Measurements from ENCODE around the gene SSBP3. TPM values are rescaled to one million over a fixed set of nuclear protein-coding genes. Genes with fewer than 3 reads are reported as not detected.

The SSBP3 gene
- total RNA-seq, 1 donor from 2014 or later, result 29.7 TPM

DNA sequence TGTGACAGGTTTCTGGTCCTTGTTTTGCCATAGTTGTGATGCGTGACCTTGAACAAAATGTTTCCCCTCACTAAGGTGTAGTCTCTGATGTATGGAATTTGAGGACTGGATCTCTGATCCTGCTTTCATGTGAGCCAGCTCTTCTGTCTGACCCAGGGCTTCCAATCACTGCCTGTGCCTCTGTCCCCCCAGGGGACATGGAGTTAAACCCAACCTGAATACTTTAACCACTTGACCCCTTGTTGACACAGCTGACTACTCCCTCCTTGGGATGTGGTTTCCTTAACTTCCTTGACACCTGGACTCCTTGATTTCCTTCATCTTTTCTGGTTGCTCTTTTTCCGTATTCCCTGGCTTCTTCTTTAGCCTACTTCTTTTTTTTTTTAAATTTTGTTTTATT lies 36.0 kb upstream of the SSBP3 start:
- no peak for DNase-seq
- ChIA-PET POLR2A (interaction anchor here (0.6 kb wide), 1 partner anchor 33 kb away, joined by 3 read pairs; no protein-coding TSS in a partner anchor), CTCF (no interaction called here)
- Mint-ChIP-seq H3K9me3 (no peaks in the 10 kb centered on the region), H3K36me3 (ENCODE audit: low read depth) (no peaks in the 10 kb centered on the region), H3K27me3 (peaks cover 4% of the 10 kb centered on the region), H3K4me3 (no peak overlapping the region), H3K4me1 (no peaks in the 10 kb centered on the region), H3K27ac (no peak overlapping the region)
- no peak for ATAC-seq (ENCODE audit: low read depth)
- TF ChIP-seq, protein P1, sequence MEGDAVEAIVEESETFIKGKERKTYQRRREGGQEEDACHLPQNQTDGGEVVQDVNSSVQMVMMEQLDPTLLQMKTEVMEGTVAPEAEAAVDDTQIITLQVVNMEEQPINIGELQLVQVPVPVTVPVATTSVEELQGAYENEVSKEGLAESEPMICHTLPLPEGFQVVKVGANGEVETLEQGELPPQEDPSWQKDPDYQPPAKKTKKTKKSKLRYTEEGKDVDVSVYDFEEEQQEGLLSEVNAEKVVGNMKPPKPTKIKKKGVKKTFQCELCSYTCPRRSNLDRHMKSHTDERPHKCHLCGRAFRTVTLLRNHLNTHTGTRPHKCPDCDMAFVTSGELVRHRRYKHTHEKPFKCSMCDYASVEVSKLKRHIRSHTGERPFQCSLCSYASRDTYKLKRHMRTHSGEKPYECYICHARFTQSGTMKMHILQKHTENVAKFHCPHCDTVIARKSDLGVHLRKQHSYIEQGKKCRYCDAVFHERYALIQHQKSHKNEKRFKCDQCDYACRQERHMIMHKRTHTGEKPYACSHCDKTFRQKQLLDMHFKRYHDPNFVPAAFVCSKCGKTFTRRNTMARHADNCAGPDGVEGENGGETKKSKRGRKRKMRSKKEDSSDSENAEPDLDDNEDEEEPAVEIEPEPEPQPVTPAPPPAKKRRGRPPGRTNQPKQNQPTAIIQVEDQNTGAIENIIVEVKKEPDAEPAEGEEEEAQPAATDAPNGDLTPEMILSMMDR (IDR thresholded peaks at IDR 0.05), result no peak
- intact Hi-C loops (cut with micrococcal nuclease), result no loop called here

DNA sequence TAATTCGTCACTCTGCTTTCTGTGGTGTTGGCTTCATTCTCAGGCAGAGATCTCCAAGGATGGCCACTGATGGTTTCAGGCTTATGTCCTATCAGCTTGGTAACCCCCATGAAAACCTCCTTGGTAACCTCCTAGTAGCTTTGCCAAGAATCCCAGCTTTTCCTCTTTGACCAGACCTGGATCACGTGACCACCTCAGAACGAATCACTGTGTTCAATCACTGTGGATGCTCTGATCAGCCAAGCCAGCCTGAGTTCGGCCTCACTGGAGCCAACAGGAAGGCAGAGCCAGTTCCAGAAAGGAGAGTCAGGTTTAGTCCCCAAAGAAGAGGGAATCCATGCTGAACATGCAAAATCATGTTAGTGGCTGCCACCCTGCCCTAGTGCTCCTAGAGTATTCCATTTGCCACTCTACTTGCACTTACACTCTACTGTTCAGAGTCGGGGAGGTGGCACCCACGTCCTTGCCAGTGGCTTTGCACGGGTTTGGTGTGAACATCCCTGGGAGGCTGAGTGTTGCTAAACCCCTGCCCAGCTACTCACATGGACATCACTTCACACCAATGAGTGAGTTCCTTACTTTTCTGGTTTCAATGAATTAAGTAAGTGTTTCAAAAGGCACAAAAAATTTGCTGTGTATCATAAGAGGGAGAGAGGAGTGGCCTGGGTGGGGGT lies 33.5 kb upstream of the SSBP3 start:
- Mint-ChIP-seq H3K4me1 (no peaks in the 10 kb centered on the region), H3K4me3 (no peak overlapping the region), H3K27me3 (peaks cover under 1% of the 10 kb centered on the region), H3K9me3 (no peaks in the 10 kb centered on the region), H3K27ac (no peak overlapping the region), H3K36me3 (ENCODE audit: low read depth) (no peaks in the 10 kb centered on the region)
- CTCF ChIA-PET, result no interaction called here
- TF ChIP-seq, protein P1 (IDR thresholded peaks at IDR 0.05), result no peak
- DNase-seq (no peak), ATAC-seq (ENCODE audit: low read depth) (no peak)
- intact Hi-C loops (cut with micrococcal nuclease), result no loop called here
- POLR2A ChIA-PET, result no interaction called here

GRCh38 chr1:54437783-54438182 lies 31.6 kb upstream of the SSBP3 start:
- no peak for ATAC-seq (ENCODE audit: low read depth)
- peaks cover 3% of the 10 kb centered on the region for H3K27me3 Mint-ChIP-seq
- DNase-seq, result no peak
- no peaks in the 10 kb centered on the region for H3K9me3 Mint-ChIP-seq
- H3K27ac Mint-ChIP-seq, result no peak overlapping the region
- no peaks in the 10 kb centered on the region for H3K4me1 Mint-ChIP-seq
- TF ChIP-seq, protein P1 (IDR thresholded peaks at IDR 0.05), result no peak
- CTCF ChIA-PET, result no interaction called here
- POLR2A ChIA-PET, result no interaction called here
- H3K4me3 Mint-ChIP-seq, result no peak overlapping the region
- H3K36me3 Mint-ChIP-seq (ENCODE audit: low read depth), result no peaks in the 10 kb centered on the region
- intact Hi-C loops (cut with micrococcal nuclease), result no loop called here

- DNase-seq (no peak), ATAC-seq (ENCODE audit: low read depth) (no peak)
- peaks cover 3% of the 10 kb centered on the region for H3K27me3 Mint-ChIP-seq
- ChIA-PET CTCF (no interaction called here), POLR2A (no interaction called here)
- H3K36me3 Mint-ChIP-seq (ENCODE audit: low read depth), result no peaks in the 10 kb centered on the region
- TF ChIP-seq, protein P1 (IDR thresholded peaks at IDR 0.05), result no peak
- intact Hi-C loops (cut with micrococcal nuclease), result no loop called here
- no peak overlapping the region for H3K4me3 Mint-ChIP-seq
- H3K27ac Mint-ChIP-seq, result no peak overlapping the region
- H3K9me3 Mint-ChIP-seq, result no peaks in the 10 kb centered on the region
- no peaks in the 10 kb centered on the region for H3K4me1 Mint-ChIP-seq
These were observed 30.6 kb upstream of the SSBP3 start for GRCh38 chr1:54436826-54437225.

- Mint-ChIP-seq H3K4me3 (no peak overlapping the region), H3K9me3 (no peaks in the 10 kb centered on the region), H3K36me3 (ENCODE audit: low read depth) (no peaks in the 10 kb centered on the region), H3K27me3 (peaks cover 3% of the 10 kb centered on the region), H3K4me1 (no peaks in the 10 kb centered on the region), H3K27ac (no peak overlapping the region)
- DNase-seq, result no peak
- ATAC-seq (ENCODE audit: low read depth), result no peak
- CTCF ChIA-PET, result no interaction called here
- intact Hi-C loops (cut with micrococcal nuclease), result no loop called here
- POLR2A ChIA-PET, result no interaction called here
- TF ChIP-seq, protein P1 (IDR thresholded peaks at IDR 0.05), result no peak
These were observed 23.6 kb upstream of the SSBP3 start for GRCh38 chr1:54429838-54430237.

Measured in activated B cell treated with CpG ODN at 0.5 μM for 24 hours (primary cell).